Endothelial cell (in vitro differentiated cells): ENCODE data around the gene ACSL4. TPM values are rescaled to one million over a fixed set of nuclear protein-coding genes. Genes with fewer than 3 reads are reported as not detected.

Experiments
- DNase-seq: peaks from one replicate; pipeline ENCODE4 v3.0.0; 2021; ENCODE audit warnings: low spot score
- H3K27ac Mint-ChIP-seq: one replicate; pipeline ENCODE4 v1.8.0; 2021; ENCODE audit warnings: mixed read lengths, inconsistent platforms; ENCODE audit not compliant: unreplicated experiment
- H3K27me3 Mint-ChIP-seq: one replicate; pipeline ENCODE4 v1.8.0; 2021; ENCODE audit warnings: mild to moderate bottlenecking, moderate library complexity, mixed read lengths, inconsistent platforms; ENCODE audit not compliant: unreplicated experiment
- H3K36me3 Mint-ChIP-seq: one replicate; pipeline ENCODE4 v1.8.0; 2021; ENCODE audit warnings: mild to moderate bottlenecking, low read depth, mixed read lengths, inconsistent platforms; ENCODE audit not compliant: unreplicated experiment
- H3K4me1 Mint-ChIP-seq: one replicate; pipeline ENCODE4 v1.8.0; 2021; ENCODE audit warnings: mild to moderate bottlenecking, mixed read lengths, inconsistent platforms; ENCODE audit not compliant: unreplicated experiment
- H3K4me3 Mint-ChIP-seq: one replicate; pipeline ENCODE4 v1.8.0; 2021; ENCODE audit warnings: mild to moderate bottlenecking, mixed read lengths, inconsistent platforms; ENCODE audit not compliant: unreplicated experiment
- H3K9me3 Mint-ChIP-seq: one replicate; pipeline ENCODE4 v1.8.0; 2021; ENCODE audit warnings: mixed read lengths, inconsistent platforms; ENCODE audit not compliant: unreplicated experiment
- total RNA-seq: library from RNA; stranded (reverse); fragmentation: NEBNext Ultra II Directional; extraction: Animal tissue kit (Norgen Biotek cat#: 25700); gene quantifications from one replicate; pipeline ENCODE4 v1.2.1, GENCODE V29; 2021; ENCODE audit not compliant: unreplicated experiment
- TF ChIP-seq, protein P1 (sequence below): fragments of 200-600 bp; sonication (generic); IDR thresholded peaks from one replicate; pipeline ENCODE4 v1.5.0; 2021; ENCODE audit warnings: antibody characterized with exemption; ENCODE audit not compliant: unreplicated experiment

ACSL4 gene
- total RNA-seq, 1 donor from 2014 or later, result 33.2 TPM

DNA sequence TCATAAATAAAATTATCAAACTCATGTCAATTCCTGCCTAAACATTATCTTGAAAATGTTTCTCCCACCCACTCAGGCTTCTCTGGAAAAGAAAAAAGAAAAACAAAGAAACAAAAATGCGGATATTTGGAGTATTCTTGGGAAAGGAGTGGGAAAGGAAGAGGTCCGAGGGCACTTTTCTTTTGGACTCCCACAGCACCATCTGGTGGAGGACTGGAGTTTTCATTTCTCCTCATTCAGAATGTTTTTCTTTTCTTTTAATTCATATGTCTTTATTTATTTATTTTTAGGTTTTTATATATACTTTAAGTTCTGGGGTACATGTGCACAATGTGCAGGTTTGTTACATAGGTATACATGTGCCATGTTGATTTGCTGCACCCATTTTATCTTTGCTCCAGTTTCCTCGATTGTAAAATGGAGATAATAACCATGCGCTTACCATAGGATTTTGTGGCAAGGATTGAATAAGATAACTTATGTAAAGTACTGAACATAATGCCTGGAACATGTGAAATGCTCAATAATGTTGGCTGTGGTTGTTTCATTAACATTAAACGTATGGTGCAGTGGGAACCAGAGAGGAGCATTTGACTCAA, 100.1 kb downstream of the ACSL4 start:
- H3K36me3 Mint-ChIP-seq, result peaks cover 5% of the 10 kb centered on the region
- no peak overlapping the region for H3K27ac Mint-ChIP-seq
- peaks cover 9% of the 10 kb centered on the region for H3K4me1 Mint-ChIP-seq
- H3K9me3 Mint-ChIP-seq, result no peaks in the 10 kb centered on the region
- H3K27me3 Mint-ChIP-seq, result no peaks in the 10 kb centered on the region
- TF ChIP-seq, protein P1, sequence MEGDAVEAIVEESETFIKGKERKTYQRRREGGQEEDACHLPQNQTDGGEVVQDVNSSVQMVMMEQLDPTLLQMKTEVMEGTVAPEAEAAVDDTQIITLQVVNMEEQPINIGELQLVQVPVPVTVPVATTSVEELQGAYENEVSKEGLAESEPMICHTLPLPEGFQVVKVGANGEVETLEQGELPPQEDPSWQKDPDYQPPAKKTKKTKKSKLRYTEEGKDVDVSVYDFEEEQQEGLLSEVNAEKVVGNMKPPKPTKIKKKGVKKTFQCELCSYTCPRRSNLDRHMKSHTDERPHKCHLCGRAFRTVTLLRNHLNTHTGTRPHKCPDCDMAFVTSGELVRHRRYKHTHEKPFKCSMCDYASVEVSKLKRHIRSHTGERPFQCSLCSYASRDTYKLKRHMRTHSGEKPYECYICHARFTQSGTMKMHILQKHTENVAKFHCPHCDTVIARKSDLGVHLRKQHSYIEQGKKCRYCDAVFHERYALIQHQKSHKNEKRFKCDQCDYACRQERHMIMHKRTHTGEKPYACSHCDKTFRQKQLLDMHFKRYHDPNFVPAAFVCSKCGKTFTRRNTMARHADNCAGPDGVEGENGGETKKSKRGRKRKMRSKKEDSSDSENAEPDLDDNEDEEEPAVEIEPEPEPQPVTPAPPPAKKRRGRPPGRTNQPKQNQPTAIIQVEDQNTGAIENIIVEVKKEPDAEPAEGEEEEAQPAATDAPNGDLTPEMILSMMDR, result peak; percentile 61
- peak; percentile 23 for DNase-seq
- H3K4me3 Mint-ChIP-seq, result no peak overlapping the region

DNA sequence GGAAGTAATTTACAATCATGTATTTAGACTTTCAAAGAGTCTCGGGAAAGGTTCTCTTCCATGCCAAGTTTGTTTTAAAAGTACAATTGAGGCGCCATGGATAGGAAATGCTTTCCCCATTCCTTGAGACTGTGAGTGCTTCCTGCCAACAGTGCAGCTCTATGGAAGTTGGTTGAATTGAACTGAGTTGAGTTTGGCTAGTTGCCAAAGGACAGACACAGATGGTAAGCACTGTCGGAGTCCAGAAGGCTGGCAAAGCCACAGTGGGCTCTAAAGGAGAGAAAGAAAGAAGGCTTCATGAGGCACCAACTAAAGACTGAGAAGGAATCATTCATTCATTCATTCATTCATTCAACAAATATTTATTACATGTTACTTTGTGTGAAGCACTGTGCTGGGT, 103.7 kb downstream of the ACSL4 start:
- Mint-ChIP-seq H3K36me3 (peaks cover 7% of the 10 kb centered on the region), H3K9me3 (no peaks in the 10 kb centered on the region), H3K4me3 (no peak overlapping the region), H3K27me3 (no peaks in the 10 kb centered on the region), H3K27ac (no peak overlapping the region), H3K4me1 (peaks cover 5% of the 10 kb centered on the region)
- DNase-seq, result no peak
- TF ChIP-seq, protein P1, result no peak

DNA sequence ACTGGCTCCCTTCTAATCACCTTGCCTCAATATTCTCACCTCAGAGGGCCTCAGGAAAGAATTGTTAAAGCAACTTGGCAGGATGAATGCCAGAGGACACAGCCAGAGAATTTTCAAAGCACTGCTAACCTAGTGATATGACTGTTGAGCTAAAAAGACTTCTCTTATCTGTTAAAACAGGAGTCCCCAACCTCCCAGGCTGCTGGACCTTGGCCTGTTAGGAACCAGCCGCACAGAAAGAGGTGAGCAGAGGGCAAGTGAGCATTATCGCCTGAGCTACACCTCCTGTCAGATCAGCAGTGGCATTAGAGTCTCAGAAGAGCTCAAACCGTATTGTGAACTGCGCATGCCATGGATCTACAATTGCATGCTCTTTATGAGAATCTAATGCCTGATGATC, 106.4 kb downstream of the ACSL4 start:
- Mint-ChIP-seq H3K9me3 (no peaks in the 10 kb centered on the region), H3K4me1 (peaks cover 5% of the 10 kb centered on the region), H3K4me3 (no peak overlapping the region), H3K27ac (no peak overlapping the region), H3K27me3 (peaks cover 4% of the 10 kb centered on the region), H3K36me3 (peaks cover 7% of the 10 kb centered on the region)
- DNase-seq, result no peak
- TF ChIP-seq, protein P1, result no peak

DNA sequence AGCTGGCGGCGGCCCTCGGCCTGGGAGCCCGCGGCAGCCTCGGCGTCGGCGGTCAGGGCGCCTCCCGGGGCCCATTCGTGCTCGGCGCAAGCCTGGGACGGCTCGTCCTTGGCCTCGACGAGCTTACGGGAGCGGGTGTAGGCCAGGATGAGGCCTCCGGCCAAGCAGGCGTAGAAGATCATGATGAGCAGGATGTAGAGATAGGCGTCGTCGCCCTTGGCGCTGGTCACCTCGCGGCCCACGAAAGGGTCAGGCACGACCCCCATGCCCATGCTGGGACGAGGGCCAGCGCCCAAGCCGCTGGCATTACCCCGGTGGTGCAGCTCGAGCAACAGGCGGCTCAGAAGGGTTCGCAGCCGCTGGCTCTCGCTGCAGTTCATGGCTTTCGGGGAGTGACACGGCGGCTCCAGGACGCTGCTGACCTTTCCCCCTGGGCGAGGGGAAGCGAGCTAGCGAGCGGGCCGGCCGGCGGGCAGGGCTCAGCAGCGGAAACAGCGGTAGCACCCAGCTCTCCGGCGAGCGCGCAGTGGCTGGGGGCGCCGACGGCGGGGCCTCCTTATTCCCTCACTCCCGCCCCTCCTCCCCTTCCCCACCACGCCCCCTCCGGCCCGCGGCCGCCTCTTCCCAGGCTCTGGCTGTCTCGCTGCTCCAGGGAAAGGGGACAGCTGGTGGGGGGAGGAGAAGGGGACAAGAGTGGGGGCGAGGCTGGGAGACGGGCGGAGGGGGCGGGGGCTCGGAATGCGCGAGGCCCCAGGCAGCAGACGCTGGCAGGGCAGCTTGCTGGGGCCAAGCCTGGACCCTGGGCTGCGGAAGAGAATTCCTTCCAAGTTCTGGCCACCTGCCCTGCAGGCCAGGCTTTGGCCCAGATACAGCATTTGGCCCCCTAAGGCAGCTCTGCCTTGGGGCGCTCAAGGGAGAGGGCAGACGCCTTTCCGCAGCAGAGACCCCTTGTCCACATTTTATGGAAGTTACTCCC, 108.1 kb downstream of the ACSL4 start, which contains the start of gene KCNE5:
KCNE5 (minus strand) TSS at position 532 of the 976 bp plus-strand sequence; CDS start at position 380, 152 bp downstream.
- Mint-ChIP-seq H3K9me3 (no peaks in the 10 kb centered on the region), H3K4me1 (peaks cover 5% of the 10 kb centered on the region), H3K36me3 (peaks cover 7% of the 10 kb centered on the region), H3K4me3 (no peak within 1 kb of the TSS), H3K27ac (no peak within 1 kb of the TSS), H3K27me3 (peaks cover 4% of the 10 kb centered on the region)
- peak; percentile 21 for DNase-seq
- TF ChIP-seq, protein P1, result no peak
